Endodermal cell (in vitro differentiated cells): ENCODE results near the gene FRS2. TPM values are rescaled to one million over a fixed set of nuclear protein-coding genes. Genes with fewer than 3 reads are reported as not detected.

Experiments used
- DNase-seq: peaks from one replicate; pipeline ENCODE4 v3.0.0-alpha.2; 2017
- H3K27ac ChIP-seq: 2 replicates; pipeline ENCODE4 v1.5.1; 2013; ENCODE audit warnings: mild to moderate bottlenecking, low read depth, low read length, moderate library complexity
- H3K27me3 ChIP-seq: 2 replicates; pipeline ENCODE4 v1.6.1; 2013; ENCODE audit warnings: mild to moderate bottlenecking, low read length, moderate library complexity; ENCODE audit not compliant: insufficient read depth, control insufficient read depth, poor library complexity, severe bottlenecking
- H3K36me3 ChIP-seq: 2 replicates; pipeline ENCODE4 v1.7.0; 2013; ENCODE audit warnings: mild to moderate bottlenecking, low read length, moderate library complexity; ENCODE audit not compliant: control insufficient read depth, insufficient read depth
- H3K4me1 ChIP-seq: one replicate; pipeline ENCODE4 v1.7.0; 2013; ENCODE audit warnings: low read length; ENCODE audit not compliant: control insufficient read depth, insufficient read depth
- H3K4me3 ChIP-seq: 2 replicates; pipeline ENCODE4 v1.5.1; 2013; ENCODE audit warnings: mild to moderate bottlenecking, low read length, moderate library complexity
- H3K9ac ChIP-seq: 2 replicates; pipeline ENCODE4 v1.6.1; 2013; ENCODE audit warnings: mild to moderate bottlenecking, low read length, moderate library complexity; ENCODE audit not compliant: poor library complexity, severe bottlenecking; ENCODE audit errors: extremely low read depth
- H3K9me3 ChIP-seq: 2 replicates; pipeline ENCODE4 v1.6.1; 2013; ENCODE audit warnings: mild to moderate bottlenecking, low read length, moderate library complexity; ENCODE audit not compliant: control insufficient read depth
- H3K27ac Mint-ChIP-seq: 2 replicates; pipeline ENCODE4 v1.8.0; 2020; ENCODE audit warnings: mixed read lengths
- H3K27me3 Mint-ChIP-seq: 2 replicates; pipeline ENCODE4 v1.8.0; 2021; ENCODE audit warnings: mild to moderate bottlenecking, mixed read lengths; ENCODE audit not compliant: insufficient read depth
- H3K36me3 Mint-ChIP-seq: 2 replicates; pipeline ENCODE4 v1.8.0; 2020; ENCODE audit warnings: low read depth, mixed read lengths
- H3K4me1 Mint-ChIP-seq: 2 replicates; pipeline ENCODE4 v1.8.0; 2020; ENCODE audit warnings: mixed read lengths
- H3K4me3 Mint-ChIP-seq: 2 replicates; pipeline ENCODE4 v1.8.0; 2020; ENCODE audit warnings: mild to moderate bottlenecking, moderate library complexity, mixed read lengths
- H3K9me3 Mint-ChIP-seq: 2 replicates; pipeline ENCODE4 v1.8.0; 2020; ENCODE audit warnings: mild to moderate bottlenecking, mixed read lengths
- WGBS, 2 experiments: methylation state at CpG; one replicate each; pipeline versions ENCODE4 v1.1.5 to v1.1.7; 2013; ENCODE audit warnings: missing lambda C conversion rate in 2 of 2, mixed read lengths in 1 of 2; ENCODE audit not compliant: insufficient coverage in 1 of 2, insufficient read length in 1 of 2; 5-methylcytosine and 5-hydroxymethylcytosine counted together
- total RNA-seq, 2 donors: library from RNA; stranded (reverse); fragmentation: NEBNext Ultra II Directional in 1 of 2; extraction: Animal tissue kit (Norgen Biotek cat#: 25700) in 1 of 2; gene quantifications; 2 replicates in 1 of 2; 3 replicates in 1 of 2; pipeline ENCODE4 v1.2.1, GENCODE V29; 2021
- TF ChIP-seq, protein P1 (sequence below): fragments of 200-600 bp; sonication (generic); conservative IDR thresholded peaks from 2 replicates; pipeline ENCODE4 v1.5.0; 2021; ENCODE audit warnings: antibody characterized with exemption, mild to moderate bottlenecking

FRS2 gene
- total RNA-seq, 2 donors from 2014 or later: 63.1 to 65.8 TPM

DNA sequence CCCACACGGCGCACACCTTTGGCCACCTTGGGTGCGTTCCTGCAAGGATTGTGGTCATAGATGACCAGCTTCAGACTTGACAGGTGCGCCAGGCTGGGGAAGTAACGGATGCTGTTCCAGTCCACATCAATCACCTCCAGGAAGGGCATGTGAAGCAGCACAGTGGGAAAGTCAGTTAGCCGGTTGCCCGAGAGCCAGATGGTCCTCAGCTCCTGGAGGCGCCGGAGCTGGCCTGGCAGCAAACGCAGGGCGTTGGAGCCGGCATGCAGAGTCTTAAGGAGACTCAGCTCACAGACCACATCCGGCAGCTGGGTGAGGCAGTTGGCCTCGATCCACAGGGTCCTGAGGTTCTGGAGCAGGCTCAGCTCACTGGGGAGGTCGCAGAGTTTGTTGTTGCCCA lies 139.9 kb downstream of the FRS2 start:
- DNase-seq: no peak
- no peaks in the 10 kb centered on the region for H3K36me3 Mint-ChIP-seq
- no peaks in the 10 kb centered on the region for H3K4me1 Mint-ChIP-seq
- Histone ChIP-seq H3K27me3 (no peaks in the 10 kb centered on the region), H3K9me3 (no peaks in the 10 kb centered on the region), H3K27ac (no peak overlapping the region), H3K36me3 (no peaks in the 10 kb centered on the region), H3K9ac (no peak overlapping the region), H3K4me1 (no peaks in the 10 kb centered on the region), H3K4me3 (no peak overlapping the region)
- H3K27me3 Mint-ChIP-seq: no peaks in the 10 kb centered on the region
- no peaks in the 10 kb centered on the region for H3K9me3 Mint-ChIP-seq
- TF ChIP-seq, protein P1, sequence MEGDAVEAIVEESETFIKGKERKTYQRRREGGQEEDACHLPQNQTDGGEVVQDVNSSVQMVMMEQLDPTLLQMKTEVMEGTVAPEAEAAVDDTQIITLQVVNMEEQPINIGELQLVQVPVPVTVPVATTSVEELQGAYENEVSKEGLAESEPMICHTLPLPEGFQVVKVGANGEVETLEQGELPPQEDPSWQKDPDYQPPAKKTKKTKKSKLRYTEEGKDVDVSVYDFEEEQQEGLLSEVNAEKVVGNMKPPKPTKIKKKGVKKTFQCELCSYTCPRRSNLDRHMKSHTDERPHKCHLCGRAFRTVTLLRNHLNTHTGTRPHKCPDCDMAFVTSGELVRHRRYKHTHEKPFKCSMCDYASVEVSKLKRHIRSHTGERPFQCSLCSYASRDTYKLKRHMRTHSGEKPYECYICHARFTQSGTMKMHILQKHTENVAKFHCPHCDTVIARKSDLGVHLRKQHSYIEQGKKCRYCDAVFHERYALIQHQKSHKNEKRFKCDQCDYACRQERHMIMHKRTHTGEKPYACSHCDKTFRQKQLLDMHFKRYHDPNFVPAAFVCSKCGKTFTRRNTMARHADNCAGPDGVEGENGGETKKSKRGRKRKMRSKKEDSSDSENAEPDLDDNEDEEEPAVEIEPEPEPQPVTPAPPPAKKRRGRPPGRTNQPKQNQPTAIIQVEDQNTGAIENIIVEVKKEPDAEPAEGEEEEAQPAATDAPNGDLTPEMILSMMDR: no peak
- no peak overlapping the region for H3K27ac Mint-ChIP-seq
- 94 to 100% methylated on average over 9 to 15 of the region's 15 CpGs for WGBS, 2 experiments
- no peak overlapping the region for H3K4me3 Mint-ChIP-seq

DNA sequence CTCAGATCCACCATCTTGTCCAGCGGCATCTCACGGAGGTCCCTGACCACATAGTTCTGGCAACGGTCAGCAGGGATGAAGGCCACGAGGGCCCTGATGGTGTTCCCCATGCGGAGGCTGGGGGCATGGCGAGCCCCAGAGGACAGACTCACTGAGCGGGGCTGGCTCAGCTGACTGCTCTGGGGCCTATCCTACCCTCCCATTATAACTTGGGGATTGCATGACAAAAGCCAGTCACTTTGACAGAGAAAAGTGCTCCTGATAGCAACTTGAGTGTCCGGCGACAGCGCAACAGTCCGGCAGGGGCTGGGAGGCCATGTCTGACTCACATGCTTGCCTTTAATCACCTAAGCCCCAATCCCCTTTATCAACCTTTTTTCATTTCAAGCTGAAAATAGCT lies 140.5 kb downstream of the FRS2 start, which contains the start of gene LRRC10:
LRRC10 (minus strand) TSS at position 179 of the 400 bp plus-strand sequence; CDS start at position 110, 69 bp downstream.
- WGBS, 2 experiments: 94 to 100% methylated on average over 2 to 11 of the region's 11 CpGs
- no peaks in the 10 kb centered on the region for H3K9me3 ChIP-seq
- no peak within 1 kb of the TSS for H3K4me3 Mint-ChIP-seq
- no peaks in the 10 kb centered on the region for H3K36me3 ChIP-seq
- no peaks in the 10 kb centered on the region for H3K27me3 ChIP-seq
- no peak within 1 kb of the TSS for H3K9ac ChIP-seq
- H3K27me3 Mint-ChIP-seq: no peaks in the 10 kb centered on the region
- H3K36me3 Mint-ChIP-seq: no peaks in the 10 kb centered on the region
- H3K27ac Mint-ChIP-seq: no peak within 1 kb of the TSS
- H3K9me3 Mint-ChIP-seq: no peaks in the 10 kb centered on the region
- no peaks in the 10 kb centered on the region for H3K4me1 Mint-ChIP-seq
- no peak for DNase-seq
- H3K27ac ChIP-seq: no peak within 1 kb of the TSS
- no peak within 1 kb of the TSS for H3K4me3 ChIP-seq
- TF ChIP-seq, protein P1: no peak
- H3K4me1 ChIP-seq: no peaks in the 10 kb centered on the region

DNA sequence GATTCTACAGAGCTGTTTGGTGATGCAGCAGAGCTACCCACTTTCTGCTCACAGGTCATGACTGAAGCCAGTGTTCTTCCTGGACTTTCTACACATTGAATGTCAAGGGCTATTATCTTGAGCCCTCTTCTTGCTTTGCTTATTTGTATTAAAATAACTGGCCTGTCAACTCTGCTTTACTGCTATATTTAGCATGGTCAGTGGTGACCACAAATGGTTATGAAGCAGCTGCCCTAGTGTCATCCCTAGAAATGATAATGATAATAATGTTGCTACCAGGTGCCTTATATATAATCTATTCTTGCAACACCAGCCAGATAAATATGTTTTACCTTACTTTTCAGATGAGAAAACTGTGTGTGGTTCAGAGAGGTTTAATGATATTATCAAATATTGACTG lies 143.2 kb downstream of the FRS2 start:
- H3K4me1 Mint-ChIP-seq: no peaks in the 10 kb centered on the region
- H3K36me3 ChIP-seq: no peaks in the 10 kb centered on the region
- H3K9me3 ChIP-seq: no peaks in the 10 kb centered on the region
- H3K4me1 ChIP-seq: no peaks in the 10 kb centered on the region
- no peak overlapping the region for H3K9ac ChIP-seq
- DNase-seq: no peak
- no peak overlapping the region for H3K27ac ChIP-seq
- no peak overlapping the region for H3K4me3 ChIP-seq
- H3K27ac Mint-ChIP-seq: no peak overlapping the region
- H3K36me3 Mint-ChIP-seq: no peaks in the 10 kb centered on the region
- no peaks in the 10 kb centered on the region for H3K27me3 Mint-ChIP-seq
- H3K27me3 ChIP-seq: no peaks in the 10 kb centered on the region
- H3K9me3 Mint-ChIP-seq: no peaks in the 10 kb centered on the region
- no peak overlapping the region for H3K4me3 Mint-ChIP-seq
- TF ChIP-seq, protein P1: no peak
